Measurements from ENCODE around the gene CFAP119. TPM values are rescaled to one million over a fixed set of nuclear protein-coding genes. Genes with fewer than 3 reads are reported as not detected.
A peak's percentile ranks its signal among the peaks of the same experiment; 100 is the strongest.

The CFAP119 gene
- total and polyA plus RNA-seq, 10 of the 15 experiments (the other 5 are each of a cell fraction or from before 2014, with no cell fraction given) = 2.2 to 9.4 (median 4.3) TPM

DNA sequence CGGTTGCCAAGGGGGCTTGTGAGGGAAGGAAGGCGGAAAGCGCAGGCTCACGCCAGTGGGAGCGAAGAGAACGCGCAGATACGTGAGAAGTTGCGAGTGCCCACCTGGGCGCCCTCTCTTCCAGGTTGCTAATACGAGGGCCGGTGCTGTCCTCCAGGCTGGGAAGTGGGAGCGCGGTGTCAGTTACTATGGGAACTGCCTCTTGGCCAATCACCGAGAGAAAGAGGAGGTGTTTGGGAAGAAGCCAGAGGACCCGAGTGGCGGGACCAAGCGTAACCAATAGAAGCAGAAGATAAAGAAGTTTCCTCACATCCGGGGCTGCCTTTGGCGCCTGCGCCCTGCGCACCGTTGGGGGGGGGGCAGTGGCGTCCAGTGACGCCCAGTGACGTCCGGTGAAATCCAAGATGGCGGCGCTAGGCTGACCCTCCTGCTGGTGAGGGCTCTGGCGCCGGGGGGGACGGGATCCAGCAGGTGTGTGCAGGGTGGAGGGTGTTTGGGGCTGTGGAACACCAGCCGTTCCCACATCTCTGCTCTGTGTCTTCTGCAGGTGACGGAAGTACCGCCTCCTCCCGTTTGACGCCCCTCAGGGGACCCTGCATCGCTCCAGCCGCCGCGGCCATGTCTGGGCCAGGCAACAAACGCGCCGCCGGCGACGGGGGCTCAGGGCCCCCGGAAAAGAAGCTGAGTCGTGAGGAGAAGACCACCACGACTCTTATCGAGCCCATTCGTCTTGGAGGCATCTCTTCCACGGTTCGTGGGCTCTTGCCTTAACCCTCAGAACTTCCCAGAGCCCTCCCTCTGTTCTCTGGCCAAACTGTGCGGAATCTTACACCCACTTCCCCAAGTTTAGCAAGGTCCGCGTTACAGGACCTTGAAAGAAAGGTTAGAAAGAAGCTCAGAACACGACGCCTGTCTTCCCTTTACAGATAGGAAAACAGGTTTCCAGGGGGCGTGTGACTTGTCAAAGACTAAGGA is at the start of gene CFAP119, which contains the start of gene RNF40 (continued):
- TF ChIP-seq ZBTB40 (IDR thresholded peaks at IDR 0.05; ENCODE audit: borderline replicate concordance) (peak; percentile 77), E2F8 (IDR thresholded peaks at IDR 0.05; ENCODE audit: low read depth, partially characterized antibody) (peak; percentile 64), IKZF1 (conservative IDR thresholded peaks at IDR 0.05) (peak; percentile 38), HDAC6 (IDR thresholded peaks at IDR 0.05; ENCODE audit: unreplicated experiment) (peak; percentile 18), KDM1A (IDR thresholded peaks at IDR 0.05; ENCODE audit: borderline replicate concordance) (no peak), EZH2 (IDR thresholded peaks at IDR 0.05; ENCODE audit: borderline replicate concordance, control insufficient read depth, low read depth, low read length) (no peak), SPI1 (IDR thresholded peaks at IDR 0.05; ENCODE audit: borderline replicate concordance, insufficient read depth, low read depth, low read length) (peak; percentile 59; the same call in 1 of the 2 replicates), HCFC1 (IDR thresholded peaks at IDR 0.05; ENCODE audit: low read length) (peak; percentile 37; the same call in 1 of the 2 replicates), SUZ12 (IDR thresholded peaks at IDR 0.05; ENCODE audit: unreplicated experiment) (no peak), NFYA (IDR thresholded peaks at IDR 0.05; ENCODE audit: borderline replicate concordance, low read depth, low read length) (no peak), RFX5 (IDR thresholded peaks at IDR 0.05; ENCODE audit: low read depth, low read length) (peak; percentile 75), EGR1 (IDR thresholded peaks at IDR 0.05; ENCODE audit: borderline replicate concordance in 1 of 2, low read depth in 2 of 2, low read length in 2 of 2) (no peak), RB1 (IDR thresholded peaks at IDR 0.05; ENCODE audit: borderline replicate concordance) (no peak), BMI1 (IDR thresholded peaks at IDR 0.05; ENCODE audit: borderline replicate concordance) (peak; percentile 96), CREB1 (IDR thresholded peaks at IDR 0.05; ENCODE audit: low read depth) (peak; percentile 96), NR2F1 (conservative IDR thresholded peaks at IDR 0.05) (0 out of 2 replicates have a peak, but pooled peaks have one; percentile 12), CEBPB (IDR thresholded peaks at IDR 0.05; ENCODE audit: borderline replicate concordance in 1 of 2, low read depth in 2 of 2, low read length in 2 of 2) (no peak), MEF2A (IDR thresholded peaks at IDR 0.05; ENCODE audit: insufficient read depth, low read depth, low read length) (no peak), HDGF (IDR thresholded peaks at IDR 0.05) (0 out of 2 replicates have a peak, but pooled peaks have one; percentile 60), HDAC2 (IDR thresholded peaks at IDR 0.05) (no peak), NR2C2 (IDR thresholded peaks at IDR 0.05; ENCODE audit: borderline replicate concordance, control insufficient read depth, insufficient read length, low read depth) (no peak), NBN (IDR thresholded peaks at IDR 0.05) (peak; percentile 63; the same call in 1 of the 2 replicates), MEF2B (IDR thresholded peaks at IDR 0.05; ENCODE audit: partially characterized antibody, poor library complexity, severe bottlenecking) (peak; percentile 26), JUNB (IDR thresholded peaks at IDR 0.05) (no peak)

Measured in GM12878 (cell line).